Measurements from ENCODE around the gene FXN.

The FXN gene

DNA sequence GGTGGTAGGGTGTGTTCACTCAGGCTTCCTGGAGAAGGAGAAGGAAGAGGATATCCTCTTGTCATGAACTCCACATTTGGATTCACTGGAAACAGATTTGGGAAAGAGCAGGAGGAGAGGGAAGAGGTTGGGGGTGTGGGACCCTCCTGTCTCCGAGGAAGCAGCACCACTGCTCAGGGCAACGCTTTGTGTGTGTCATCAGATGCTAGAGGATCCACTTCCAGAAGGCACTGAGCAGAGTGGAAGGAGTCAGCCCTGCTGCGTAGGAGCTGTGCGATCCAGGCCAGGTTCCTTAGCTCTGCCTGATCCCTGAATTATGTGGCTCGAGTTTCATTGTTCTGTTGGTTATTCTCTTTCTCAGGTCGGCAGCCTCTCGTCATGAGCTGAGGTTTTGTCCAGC, 101.2 kb downstream of the FXN start:
- DNase-seq (ENCODE audit: low read depth, low spot score), result no peak
- H3K4me1 ChIP-seq (ENCODE audit: control insufficient read depth, insufficient read depth, low read length), result peaks cover 1% of the 10 kb centered on the region; the same call in 1 of the 2 replicates
- no peak overlapping the region for H3K27ac ChIP-seq (ENCODE audit: low read length)
- no peaks in the 10 kb centered on the region; the same call in 1 of the 2 replicates for H3K36me3 ChIP-seq (ENCODE audit: control insufficient read depth, insufficient read depth, low read length)
- H3K4me3 ChIP-seq (ENCODE audit: low read length), result no peak overlapping the region
- no peaks in the 10 kb centered on the region for H3K27me3 ChIP-seq (ENCODE audit: control insufficient read depth, insufficient read depth, low read length)
- WGBS (ENCODE audit: insufficient coverage, insufficient read length), result no CpG with 5 or more reads among the region's 7 CpGs
- H3K9me3 ChIP-seq (ENCODE audit: control insufficient read depth, insufficient read depth, low read length), result no peaks in the 10 kb centered on the region

DNA sequence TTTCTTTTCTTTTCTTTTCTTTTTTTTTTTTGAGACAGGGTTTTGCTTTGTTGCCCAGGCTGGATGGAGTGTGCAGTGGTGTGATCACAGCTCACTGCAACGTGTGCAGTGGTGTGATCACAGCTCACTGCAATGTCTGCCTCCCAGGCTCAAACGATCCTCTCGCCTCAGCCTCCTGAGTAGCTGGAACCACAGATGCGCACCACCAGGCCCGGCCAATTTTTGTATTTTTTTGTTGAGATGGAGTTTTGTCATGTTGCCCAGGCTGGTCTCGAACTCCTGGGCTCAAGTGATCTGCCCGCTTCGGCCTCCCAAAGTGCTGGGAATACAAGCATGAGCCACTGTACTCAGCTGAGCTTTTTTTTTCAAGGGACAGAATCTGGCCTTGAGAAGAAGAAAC, 101.8 kb downstream of the FXN start:
- WGBS (ENCODE audit: insufficient coverage, insufficient read length), result no CpG with 5 or more reads among the region's 8 CpGs
- DNase-seq (ENCODE audit: low read depth, low spot score), result no peak
- no peaks in the 10 kb centered on the region for H3K9me3 ChIP-seq (ENCODE audit: control insufficient read depth, insufficient read depth, low read length)
- H3K27ac ChIP-seq (ENCODE audit: low read length), result no peak overlapping the region
- no peaks in the 10 kb centered on the region for H3K27me3 ChIP-seq (ENCODE audit: control insufficient read depth, insufficient read depth, low read length)
- peaks cover 1% of the 10 kb centered on the region; the same call in 1 of the 2 replicates for H3K4me1 ChIP-seq (ENCODE audit: control insufficient read depth, insufficient read depth, low read length)
- no peak overlapping the region for H3K4me3 ChIP-seq (ENCODE audit: low read length)
- H3K36me3 ChIP-seq (ENCODE audit: control insufficient read depth, insufficient read depth, low read length), result no peaks in the 10 kb centered on the region; the same call in 1 of the 2 replicates

GRCh38 chr9:69139596-69139995, 104.0 kb downstream of the FXN start:
- Histone ChIP-seq H3K9me3 (ENCODE audit: control insufficient read depth, insufficient read depth, low read length) (no peaks in the 10 kb centered on the region), H3K27ac (ENCODE audit: low read length) (no peak overlapping the region), H3K4me3 (ENCODE audit: low read length) (no peak overlapping the region), H3K36me3 (ENCODE audit: control insufficient read depth, insufficient read depth, low read length) (no peaks in the 10 kb centered on the region; the same call in 1 of the 2 replicates), H3K27me3 (ENCODE audit: control insufficient read depth, insufficient read depth, low read length) (no peaks in the 10 kb centered on the region), H3K4me1 (ENCODE audit: control insufficient read depth, insufficient read depth, low read length) (peaks cover 1% of the 10 kb centered on the region; the same call in 1 of the 2 replicates)
- DNase-seq (ENCODE audit: low read depth, low spot score), result no peak
- WGBS (ENCODE audit: insufficient coverage, insufficient read length), result no CpG with 5 or more reads among the region's 9 CpGs

DNA sequence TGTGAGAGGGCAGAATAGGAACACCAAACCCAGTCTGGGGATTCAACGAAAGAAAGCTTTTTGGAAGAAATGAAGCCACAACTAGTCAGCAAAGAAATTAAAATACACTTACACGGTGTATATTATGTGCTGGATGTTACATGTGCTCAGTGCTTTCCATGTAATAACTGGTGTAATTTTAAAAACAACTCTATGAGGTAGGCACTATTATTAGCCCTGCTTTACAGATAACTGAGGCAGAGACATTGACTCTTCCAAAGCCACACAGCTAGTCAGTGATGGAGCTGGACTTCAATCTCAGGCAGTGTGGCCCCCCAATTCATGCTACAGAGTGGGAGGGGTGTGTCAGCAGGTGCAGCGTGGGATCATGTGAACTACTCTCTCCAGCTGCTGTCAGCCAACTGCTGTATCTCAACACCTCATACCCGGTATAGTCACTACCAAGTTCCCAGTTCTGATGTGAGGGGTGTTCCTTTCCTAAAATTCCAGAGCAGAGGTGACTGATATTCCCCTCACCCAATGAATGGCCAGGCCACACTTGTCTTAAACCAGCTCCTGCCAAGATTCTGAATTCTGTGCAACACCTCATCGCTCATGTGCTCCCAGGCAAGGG, 104.7 kb downstream of the FXN start:
- WGBS (ENCODE audit: insufficient coverage, insufficient read length), result no CpG with 5 or more reads among the region's 5 CpGs
- Histone ChIP-seq H3K27ac (ENCODE audit: low read length) (no peak overlapping the region), H3K4me1 (ENCODE audit: control insufficient read depth, insufficient read depth, low read length) (no peaks in the 10 kb centered on the region), H3K4me3 (ENCODE audit: low read length) (no peak overlapping the region), H3K36me3 (ENCODE audit: control insufficient read depth, insufficient read depth, low read length) (no peaks in the 10 kb centered on the region; the same call in 1 of the 2 replicates), H3K9me3 (ENCODE audit: control insufficient read depth, insufficient read depth, low read length) (no peaks in the 10 kb centered on the region), H3K27me3 (ENCODE audit: control insufficient read depth, insufficient read depth, low read length) (no peaks in the 10 kb centered on the region)
- no peak for DNase-seq (ENCODE audit: low read depth, low spot score)

DNA sequence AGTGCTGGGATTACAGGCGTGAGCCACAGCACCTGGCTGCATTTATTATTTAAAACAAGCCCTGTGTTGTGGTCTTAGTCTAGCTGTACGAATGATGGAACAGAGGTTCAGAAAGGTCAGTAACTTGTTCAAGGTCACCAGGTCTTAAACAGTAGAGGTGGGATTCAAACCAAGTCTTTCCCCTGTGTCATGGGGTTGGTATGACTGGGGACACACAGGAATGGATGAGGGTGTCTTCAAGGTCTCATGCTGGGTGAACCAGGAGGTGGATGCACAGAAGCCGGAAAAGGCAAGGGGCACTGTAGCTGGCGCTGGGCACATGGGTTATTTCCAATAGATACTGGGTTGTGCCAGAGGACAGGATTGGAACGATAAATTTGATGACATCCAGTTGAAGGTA, 106.3 kb downstream of the FXN start:
- Histone ChIP-seq H3K9me3 (ENCODE audit: control insufficient read depth, insufficient read depth, low read length) (no peaks in the 10 kb centered on the region), H3K4me1 (ENCODE audit: control insufficient read depth, insufficient read depth, low read length) (no peaks in the 10 kb centered on the region), H3K27me3 (ENCODE audit: control insufficient read depth, insufficient read depth, low read length) (no peaks in the 10 kb centered on the region), H3K27ac (ENCODE audit: low read length) (no peak overlapping the region), H3K4me3 (ENCODE audit: low read length) (no peak overlapping the region), H3K36me3 (ENCODE audit: control insufficient read depth, insufficient read depth, low read length) (no peaks in the 10 kb centered on the region; the same call in 1 of the 2 replicates)
- DNase-seq (ENCODE audit: low read depth, low spot score), result no peak
- no CpG with 5 or more reads among the region's 5 CpGs for WGBS (ENCODE audit: insufficient coverage, insufficient read length)

DNA sequence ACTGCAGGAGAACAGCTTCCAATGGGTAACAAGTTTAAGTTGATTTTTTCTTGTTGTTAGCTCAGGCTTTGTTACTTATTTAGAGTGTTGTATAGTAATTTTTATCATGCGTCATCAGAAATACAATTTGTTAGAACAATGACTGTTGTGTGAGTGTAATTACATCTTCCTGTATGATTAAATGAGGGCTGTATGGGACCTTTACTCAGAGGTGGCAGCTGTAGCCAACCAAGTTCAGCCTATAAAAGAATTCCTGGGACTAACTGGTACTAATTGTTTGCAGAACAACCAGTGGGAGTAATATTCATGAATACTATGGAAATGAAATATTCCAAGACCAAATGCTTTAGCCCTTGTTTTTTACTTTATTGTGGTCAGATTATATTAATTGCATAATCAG, 107.7 kb downstream of the FXN start:
- Histone ChIP-seq H3K27ac (ENCODE audit: low read length) (no peak overlapping the region), H3K36me3 (ENCODE audit: control insufficient read depth, insufficient read depth, low read length) (no peaks in the 10 kb centered on the region; the same call in 1 of the 2 replicates), H3K27me3 (ENCODE audit: control insufficient read depth, insufficient read depth, low read length) (no peaks in the 10 kb centered on the region), H3K4me3 (ENCODE audit: low read length) (no peak overlapping the region), H3K9me3 (ENCODE audit: control insufficient read depth, insufficient read depth, low read length) (no peaks in the 10 kb centered on the region), H3K4me1 (ENCODE audit: control insufficient read depth, insufficient read depth, low read length) (no peaks in the 10 kb centered on the region)
- no peak for DNase-seq (ENCODE audit: low read depth, low spot score)
- WGBS (ENCODE audit: insufficient coverage, insufficient read length), result no CpG with 5 or more reads among the region's 1 CpG

DNA sequence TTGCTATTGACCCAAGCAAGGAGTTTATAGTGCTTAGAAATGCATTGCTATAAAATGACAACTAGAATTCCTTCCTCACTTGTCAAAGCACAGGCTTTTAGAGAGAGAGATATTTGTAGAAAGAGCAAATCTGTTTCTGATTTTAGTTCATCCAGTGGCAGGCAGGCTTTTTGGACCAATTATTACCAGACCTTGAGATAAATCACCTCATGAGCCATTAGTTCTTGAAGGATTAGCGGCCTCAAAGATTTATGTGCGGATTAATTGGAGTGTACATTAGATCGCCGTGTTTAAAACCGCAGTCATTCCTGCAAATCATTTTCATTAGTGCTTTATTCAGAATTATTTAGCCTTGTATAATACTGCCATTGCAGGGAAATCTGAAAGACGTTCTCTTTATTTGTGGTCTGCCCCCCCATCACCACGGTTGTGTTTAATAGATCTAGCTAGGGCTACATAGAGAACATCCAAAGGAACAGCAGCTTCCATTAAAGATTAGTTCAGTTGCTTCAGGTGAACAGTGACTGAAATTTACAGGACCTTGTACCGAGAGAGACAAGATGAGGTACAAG, 109.7 kb downstream of the FXN start:
- DNase-seq (ENCODE audit: low read depth, low spot score), result no peak
- Histone ChIP-seq H3K4me1 (ENCODE audit: control insufficient read depth, insufficient read depth, low read length) (no peaks in the 10 kb centered on the region), H3K4me3 (ENCODE audit: low read length) (no peak overlapping the region), H3K27ac (ENCODE audit: low read length) (no peak overlapping the region), H3K27me3 (ENCODE audit: control insufficient read depth, insufficient read depth, low read length) (no peaks in the 10 kb centered on the region), H3K36me3 (ENCODE audit: control insufficient read depth, insufficient read depth, low read length) (no peaks in the 10 kb centered on the region; the same call in 1 of the 2 replicates), H3K9me3 (ENCODE audit: control insufficient read depth, insufficient read depth, low read length) (no peaks in the 10 kb centered on the region)
- WGBS (ENCODE audit: insufficient coverage, insufficient read length), result no CpG with 5 or more reads among the region's 8 CpGs

- DNase-seq (ENCODE audit: low read depth, low spot score), result no peak
- H3K9me3 ChIP-seq (ENCODE audit: control insufficient read depth, insufficient read depth, low read length), result no peaks in the 10 kb centered on the region
- no peaks in the 10 kb centered on the region; the same call in 1 of the 2 replicates for H3K36me3 ChIP-seq (ENCODE audit: control insufficient read depth, insufficient read depth, low read length)
- no peak overlapping the region for H3K4me3 ChIP-seq (ENCODE audit: low read length)
- no peaks in the 10 kb centered on the region for H3K4me1 ChIP-seq (ENCODE audit: control insufficient read depth, insufficient read depth, low read length)
- no peak overlapping the region for H3K27ac ChIP-seq (ENCODE audit: low read length)
- no peaks in the 10 kb centered on the region for H3K27me3 ChIP-seq (ENCODE audit: control insufficient read depth, insufficient read depth, low read length)
- WGBS (ENCODE audit: insufficient coverage, insufficient read length), result no CpG with 5 or more reads among the region's 11 CpGs
Measured at GRCh38 chr9:69147041-69147834, 111.7 kb downstream of the FXN start.

GRCh38 chr9:69149321-69149807, 113.8 kb downstream of the FXN start:
- WGBS (ENCODE audit: insufficient coverage, insufficient read length), result no CpG with 5 or more reads among the region's 7 CpGs
- no peak overlapping the region for H3K27ac ChIP-seq (ENCODE audit: low read length)
- H3K9me3 ChIP-seq (ENCODE audit: control insufficient read depth, insufficient read depth, low read length), result no peaks in the 10 kb centered on the region
- no peak for DNase-seq (ENCODE audit: low read depth, low spot score)
- H3K4me1 ChIP-seq (ENCODE audit: control insufficient read depth, insufficient read depth, low read length), result no peaks in the 10 kb centered on the region
- H3K36me3 ChIP-seq (ENCODE audit: control insufficient read depth, insufficient read depth, low read length), result no peaks in the 10 kb centered on the region; the same call in 1 of the 2 replicates
- no peaks in the 10 kb centered on the region for H3K27me3 ChIP-seq (ENCODE audit: control insufficient read depth, insufficient read depth, low read length)
- H3K4me3 ChIP-seq (ENCODE audit: low read length), result no peak overlapping the region
